H9 (cell line): ENCODE results near the gene ARHGEF1. TPM values are rescaled to one million over a fixed set of nuclear protein-coding genes. Genes with fewer than 3 reads are reported as not detected.
"Not testable (repeated sequence)": the region's sequence is repeated elsewhere in the genome, so short reads cannot be mapped to it uniquely, and the experiment has no call there.

Experiments used
- DNase-seq: peaks from one replicate; pipeline ENCODE4 v3.0.0-alpha.2; 2017
- H2AFZ ChIP-seq: one replicate; pipeline ENCODE4 v1.6.1; 2013; ENCODE audit warnings: mild to moderate bottlenecking, low read length, control low read depth, moderate library complexity
- H2AK5ac ChIP-seq: 2 replicates; pipeline ENCODE4 v1.6.1; 2013; ENCODE audit warnings: low read length, control low read depth, mixed read lengths; ENCODE audit not compliant: insufficient read length
- H2BK120ac ChIP-seq: one replicate; pipeline ENCODE4 v1.6.1; 2013; ENCODE audit warnings: low read depth, mild to moderate bottlenecking, low read length, control low read depth, inconsistent platforms; ENCODE audit not compliant: poor library complexity, severe bottlenecking
- H2BK12ac ChIP-seq: 2 replicates; pipeline ENCODE4 v1.6.1; 2013; ENCODE audit warnings: low read length, control low read depth, mixed read lengths, low read depth; ENCODE audit not compliant: insufficient read length
- H2BK15ac ChIP-seq: 2 replicates; pipeline ENCODE4 v1.6.1; 2013; ENCODE audit warnings: low read depth, low read length, control low read depth
- H2BK20ac ChIP-seq: one replicate; pipeline ENCODE4 v1.6.1; 2013; ENCODE audit warnings: low read depth, mild to moderate bottlenecking, low read length, control low read depth, inconsistent platforms; ENCODE audit not compliant: poor library complexity, severe bottlenecking
- H2BK5ac ChIP-seq: 2 replicates; pipeline ENCODE4 v1.6.1; 2013; ENCODE audit warnings: low read length, control low read depth, mixed read lengths; ENCODE audit not compliant: insufficient read length
- H3K14ac ChIP-seq: 2 replicates; pipeline ENCODE4 v1.6.1; 2013; ENCODE audit warnings: low read length, control low read depth; ENCODE audit not compliant: insufficient read depth
- H3K18ac ChIP-seq: 2 replicates; pipeline ENCODE4 v1.6.1; 2013; ENCODE audit warnings: low read depth, mild to moderate bottlenecking, mixed read lengths, low read length, control low read depth; ENCODE audit not compliant: insufficient read length
- H3K23ac ChIP-seq: 2 replicates; pipeline ENCODE4 v1.6.1; 2013; ENCODE audit warnings: low read length, control low read depth, mixed read lengths, low read depth; ENCODE audit not compliant: insufficient read length
- H3K23me2 ChIP-seq: 2 replicates; pipeline ENCODE4 v1.6.1; 2013; ENCODE audit warnings: low read depth, mild to moderate bottlenecking, mixed read lengths, low read length, control low read depth; ENCODE audit not compliant: insufficient read length, poor library complexity, severe bottlenecking
- H3K27ac ChIP-seq: 2 replicates; pipeline ENCODE4 v1.5.1; 2013; ENCODE audit warnings: low read length, control low read depth, mixed read lengths, low read depth; ENCODE audit not compliant: insufficient read length
- H3K27me3 ChIP-seq: 2 replicates; pipeline ENCODE4 v1.6.1; 2013; ENCODE audit warnings: low read length, control low read depth, inconsistent platforms; ENCODE audit not compliant: insufficient read depth
- H3K4ac ChIP-seq: 2 replicates; pipeline ENCODE4 v1.6.1; 2013; ENCODE audit warnings: low read depth, mild to moderate bottlenecking, control low read depth, inconsistent platforms, low read length, moderate library complexity
- H3K4me1 ChIP-seq: 2 replicates; pipeline ENCODE4 v1.6.1; 2013; ENCODE audit warnings: low read length, control low read depth, inconsistent platforms; ENCODE audit not compliant: insufficient read depth
- H3K4me2 ChIP-seq: 2 replicates; pipeline ENCODE4 v1.6.1; 2013; ENCODE audit warnings: low read length, control low read depth, mixed read lengths; ENCODE audit not compliant: insufficient read length, insufficient read depth
- H3K56ac ChIP-seq: 2 replicates; pipeline ENCODE4 v1.6.1; 2013; ENCODE audit warnings: low read depth, mild to moderate bottlenecking, mixed read lengths, low read length, control low read depth; ENCODE audit not compliant: insufficient read length
- H3K79me1 ChIP-seq: 2 replicates; pipeline ENCODE4 v1.6.1; 2013; ENCODE audit warnings: low read depth, mild to moderate bottlenecking, moderate library complexity, low read length, control low read depth, inconsistent platforms; ENCODE audit not compliant: insufficient read depth, poor library complexity, severe bottlenecking
- H3K79me2 ChIP-seq: 2 replicates; pipeline ENCODE4 v1.6.1; 2013; ENCODE audit warnings: low read length, control low read depth, inconsistent platforms; ENCODE audit not compliant: insufficient read depth
- H3K9ac ChIP-seq: 2 replicates; pipeline ENCODE4 v1.6.1; 2013; ENCODE audit warnings: low read length, control low read depth, mixed read lengths; ENCODE audit not compliant: insufficient read length; ENCODE audit errors: extremely low read depth
- H3K9me3 ChIP-seq: one replicate; pipeline ENCODE4 v1.6.1; 2013; ENCODE audit warnings: low read depth, low read length, inconsistent platforms; ENCODE audit not compliant: control insufficient read depth
- H3T11ph ChIP-seq: one replicate; pipeline ENCODE4 v1.6.1; 2013; ENCODE audit warnings: mild to moderate bottlenecking, low read length, control low read depth, inconsistent platforms
- H4K20me1 ChIP-seq: one replicate; pipeline ENCODE4 v1.6.1; 2013; ENCODE audit not compliant: control insufficient read depth, insufficient read length, insufficient read depth
- H4K5ac ChIP-seq: 2 replicates; pipeline ENCODE4 v1.6.1; 2013; ENCODE audit warnings: low read depth, mild to moderate bottlenecking, mixed read lengths, low read length, control low read depth; ENCODE audit not compliant: insufficient read length
- H4K8ac ChIP-seq: replicated peaks from 2 replicates; pipeline ENCODE4 v1.6.1; 2013; ENCODE audit warnings: low read length, control low read depth, mixed read lengths, low read depth; ENCODE audit not compliant: insufficient read length
- H4K91ac ChIP-seq: 2 replicates; pipeline ENCODE4 v1.6.1; 2013; ENCODE audit warnings: low read depth, mild to moderate bottlenecking, moderate library complexity, mixed read lengths, low read length, control low read depth; ENCODE audit not compliant: insufficient read length
- H3K27ac Mint-ChIP-seq, 3 experiments: 2 replicates in 2 of 3; 3 replicates in 1 of 3; pipeline ENCODE4 v1.8.0; 2020 to 2021; ENCODE audit warnings: mixed read lengths in 3 of 3, mild to moderate bottlenecking in 1 of 3, moderate library complexity in 1 of 3
- H3K27me3 Mint-ChIP-seq: 2 replicates; pipeline ENCODE4 v1.8.0; 2021; ENCODE audit warnings: low read depth, mild to moderate bottlenecking, moderate library complexity, mixed read lengths
- H3K36me3 Mint-ChIP-seq, 3 experiments: 2 replicates in 2 of 3; 3 replicates in 1 of 3; pipeline ENCODE4 v1.8.0; 2020 to 2021; ENCODE audit warnings: low read depth in 3 of 3, mixed read lengths in 3 of 3; ENCODE audit not compliant: insufficient read depth in 1 of 3
- H3K4me1 Mint-ChIP-seq, 2 experiments: 2 replicates each; pipeline ENCODE4 v1.8.0; 2020; ENCODE audit warnings: mixed read lengths in 2 of 2
- H3K4me3 Mint-ChIP-seq, 2 experiments: 2 replicates in 1 of 2; 3 replicates in 1 of 2; pipeline ENCODE4 v1.8.0; 2020 to 2021; ENCODE audit warnings: mild to moderate bottlenecking in 2 of 2, mixed read lengths in 2 of 2, moderate library complexity in 1 of 2
- H3K9me3 Mint-ChIP-seq, 2 experiments: 2 replicates in 1 of 2; 3 replicates in 1 of 2; pipeline ENCODE4 v1.8.0; 2020; ENCODE audit warnings: mild to moderate bottlenecking in 2 of 2, mixed read lengths in 2 of 2, moderate library complexity in 1 of 2
- CTCF ChIP-seq: fragments of 200-600 bp; sonication (generic); conservative IDR thresholded peaks from 3 replicates; pipeline ENCODE4 v1.8.0; 2021; ENCODE audit warnings: antibody characterized with exemption, mild to moderate bottlenecking
- WGBS: extraction: QIAGEN DNeasy Blood & Tissue Kit; methylation state at CpG from one replicate; pipeline ENCODE4 v1.1.7; 2013; ENCODE audit warnings: missing lambda C conversion rate, low lambda C conversion rate, mixed read lengths; ENCODE audit not compliant: insufficient read length; ENCODE audit errors: extremely low coverage; 5-methylcytosine and 5-hydroxymethylcytosine counted together
- total RNA-seq: library from RNA; stranded (reverse); gene quantifications from 2 replicates; pipeline ENCODE4 v1.2.1, GENCODE V29; 2021

ARHGEF1 gene
- total RNA-seq, 1 experiment from 2014 or later = 50.3 TPM

GRCh38 chr19:41937525-41938468, 54.8 kb downstream of the ARHGEF1 start:
- Histone ChIP-seq H3K79me1 (no peaks in the 10 kb centered on the region), H3K18ac (no peak overlapping the region), H2AFZ (no peak overlapping the region), H3K23me2 (peaks cover 4% of the 10 kb centered on the region), H2BK120ac (no peak overlapping the region), H3K9me3 (no peaks in the 10 kb centered on the region), H2BK15ac (no peak overlapping the region), H4K91ac (no peak overlapping the region), H4K20me1 (no peaks in the 10 kb centered on the region), H3K27ac (no peak overlapping the region), H2AK5ac (no peak overlapping the region), H2BK12ac (no peak overlapping the region), H2BK5ac (no peak overlapping the region), H2BK20ac (no peak overlapping the region), H3K4ac (no peak overlapping the region), H3K14ac (no peak overlapping the region), H3K9ac (no peak overlapping the region), H3K79me2 (no peaks in the 10 kb centered on the region), H3K4me1 (no peaks in the 10 kb centered on the region), H3K4me2 (no peak overlapping the region), H3K27me3 (peaks cover 41% of the 10 kb centered on the region; the same call in 1 of the 2 replicates), H3T11ph (no peak overlapping the region), H3K56ac (no peak overlapping the region), H3K23ac (no peak overlapping the region), H4K8ac (no peak overlapping the region), H4K5ac (no peak overlapping the region)
- H3K36me3 Mint-ChIP-seq = no peaks in the 10 kb centered on the region; a peak in 1 of 7 replicates
- no CpG with 5 or more reads among the region's 22 CpGs for WGBS
- H3K4me1 Mint-ChIP-seq = peaks cover 6 to 29% of the 10 kb centered on the region in 2 experiments; a peak in 3 of 4 replicates
- no peak overlapping the region; a peak in 1 of 7 replicates for H3K27ac Mint-ChIP-seq
- H3K9me3 Mint-ChIP-seq = peaks cover 0 to 3% of the 10 kb centered on the region in 2 experiments; a peak in 2 of 5 replicates
- peak; percentile 41 for TF ChIP-seq CTCF
- no peak for DNase-seq
- peaks cover 33% of the 10 kb centered on the region for H3K27me3 Mint-ChIP-seq
- peak overlapping the region in 1 of 2 experiments; percentile 4; a peak in 2 of 5 replicates for H3K4me3 Mint-ChIP-seq

GRCh38 chr19:41939209-41939608, 56.2 kb downstream of the ARHGEF1 start:
- Mint-ChIP-seq H3K27me3 (peaks cover 46% of the 10 kb centered on the region), H3K4me1 (peaks cover 6 to 21% of the 10 kb centered on the region in 2 experiments; a peak in 3 of 4 replicates)
- H2AFZ ChIP-seq, H3K79me2 ChIP-seq, H3K4me2 ChIP-seq, H2BK120ac ChIP-seq, H2BK5ac ChIP-seq, H3K36me3 Mint-ChIP-seq, H4K91ac ChIP-seq, H3K9me3 Mint-ChIP-seq, H3K4me3 Mint-ChIP-seq, H4K20me1 ChIP-seq, H3K27ac Mint-ChIP-seq, H3K79me1 ChIP-seq, H4K8ac ChIP-seq, DNase-seq, H3K27ac ChIP-seq, H3K9me3 ChIP-seq, H3K4ac ChIP-seq, H3K23me2 ChIP-seq, H2AK5ac ChIP-seq, H3K23ac ChIP-seq, H3T11ph ChIP-seq, H3K14ac ChIP-seq, H2BK12ac ChIP-seq, H2BK15ac ChIP-seq, H3K18ac ChIP-seq, H3K56ac ChIP-seq, H3K9ac ChIP-seq, H3K4me1 ChIP-seq, H2BK20ac ChIP-seq, H4K5ac ChIP-seq: not testable (repeated sequence)
- peaks cover 27% of the 10 kb centered on the region; the same call in 1 of the 2 replicates for H3K27me3 ChIP-seq
